HepG2 (cell line): ENCODE results near the gene KLF13. TPM values are rescaled to one million over a fixed set of nuclear protein-coding genes. Genes with fewer than 3 reads are reported as not detected.

Source experiments
- DMAP1 ChIP-seq: IDR thresholded peaks from 2 replicates; pipeline ENCODE4 v1.6.1; 2016
- NFRKB ChIP-seq: fragments of 450-650 bp; IDR thresholded peaks from 2 replicates; pipeline ENCODE4 v1.6.1; 2017
- PITX1 ChIP-seq: sonication (generic); formaldehyde crosslinking; IDR thresholded peaks from 2 replicates; pipeline ENCODE4 v1.5.1; 2020; ENCODE audit warnings: mild to moderate bottlenecking, missing genetic modification reagents
- PRMT3 ChIP-seq: sonication (generic); formaldehyde crosslinking; IDR thresholded peaks from 2 replicates; pipeline ENCODE4 v1.8.1; 2022; ENCODE audit warnings: low read depth, mild to moderate bottlenecking, moderate library complexity, missing genetic modification reagents, borderline replicate concordance
- SPEN ChIP-seq: sonication (generic); formaldehyde crosslinking; IDR thresholded peaks from 2 replicates; pipeline ENCODE4 v1.5.1; 2020; ENCODE audit warnings: low read depth, mild to moderate bottlenecking, missing genetic modification reagents
- STAG1 ChIP-seq: sonication (generic); formaldehyde crosslinking; IDR thresholded peaks from 2 replicates; pipeline ENCODE4 v1.4.0; 2020; ENCODE audit warnings: missing genetic modification reagents
- TARDBP ChIP-seq: sonication (generic); formaldehyde crosslinking; IDR thresholded peaks from 2 replicates; pipeline ENCODE4 v1.8.0; 2022; ENCODE audit warnings: mild to moderate bottlenecking, missing genetic modification reagents
- TCF7 ChIP-seq: sonication (generic); IDR thresholded peaks from 2 replicates; pipeline ENCODE4 v1.6.1; 2016; ENCODE audit warnings: antibody characterized with exemption, low read depth
- ZKSCAN1 ChIP-seq: fragments of 150-350 bp; IDR thresholded peaks from 2 replicates; pipeline ENCODE4 v1.6.1; 2014; ENCODE audit warnings: low read length
- ZKSCAN8 ChIP-seq: IDR thresholded peaks from 2 replicates; pipeline ENCODE4 v1.6.1; 2016; ENCODE audit warnings: borderline replicate concordance, missing genetic modification reagents, missing compliant biosample characterization
- ZNF331 ChIP-seq: sonication (generic); formaldehyde crosslinking; IDR thresholded peaks from 2 replicates; pipeline ENCODE4 v1.4.0; 2020; ENCODE audit warnings: missing genetic modification reagents
- ZNF850 ChIP-seq: sonication (generic); formaldehyde crosslinking; conservative IDR thresholded peaks from 2 replicates; pipeline ENCODE4 v1.9.0; 2021; ENCODE audit warnings: mild to moderate bottlenecking, missing genetic modification reagents
- polyA plus RNA-seq, 8 experiments: library from polyadenylated mRNA; depleted of rRNA in 3 of 8; stranded (reverse) in 7 of 8; unstranded in 1 of 8; fragments of >200 nt; fragmentation: Illumina TruSeq in 4 of 8; extraction: Trizol in 4 of 8; gene quantifications; 2 replicates each; pipeline versions ENCODE4 v1.2.1 to v1.2.3, GENCODE V29; 2011 to 2016; ENCODE audit warnings: low read depth in 4 of 8, missing spikeins in 1 of 8, mixed read lengths in 1 of 8; ENCODE audit not compliant: insufficient read depth in 1 of 8
- total RNA-seq, 5 experiments: library from RNA; depleted of rRNA; stranded (reverse); fragments of >200 nt; fragmentation: Illumina TruSeq; extraction: Trizol; gene quantifications; 2 replicates each; pipeline ENCODE4 v1.2.3, GENCODE V29; 2016; ENCODE audit warnings: low read depth in 1 of 5
- TF ChIP-seq, protein P1 (sequence below), 2 experiments: fragments of 450-650 bp in 1 of 2; sonication (generic) in 1 of 2; formaldehyde crosslinking in 1 of 2; IDR thresholded peaks; 2 replicates each; pipeline versions ENCODE4 v1.6.1 to v1.8.0; 2016 to 2022; ENCODE audit warnings: antibody characterized with exemption in 1 of 2, mild to moderate bottlenecking in 1 of 2, missing genetic modification reagents in 1 of 2
- TF ChIP-seq, protein P2 (sequence below), 2 experiments: sonication (generic) in 1 of 2; formaldehyde crosslinking in 1 of 2; IDR thresholded peaks; 2 replicates each; pipeline versions ENCODE4 v1.4.0 to v1.6.1; 2018 to 2020; ENCODE audit warnings: missing genetic modification reagents in 2 of 2, borderline replicate concordance in 1 of 2, low read depth in 1 of 2, mild to moderate bottlenecking in 1 of 2, missing biosample characterization in 1 of 2
- TF ChIP-seq, protein P3 (sequence below): sonication (generic); formaldehyde crosslinking; IDR thresholded peaks from 2 replicates; pipeline ENCODE4 v1.5.0; 2020; ENCODE audit warnings: missing genetic modification reagents, mild to moderate bottlenecking, borderline replicate concordance

The KLF13 gene
- total and polyA plus RNA-seq, 2 of the 13 experiments (the other 11 are each of a cell fraction or from before 2014, with no cell fraction given), result 16.8 to 25.1 TPM

DNA sequence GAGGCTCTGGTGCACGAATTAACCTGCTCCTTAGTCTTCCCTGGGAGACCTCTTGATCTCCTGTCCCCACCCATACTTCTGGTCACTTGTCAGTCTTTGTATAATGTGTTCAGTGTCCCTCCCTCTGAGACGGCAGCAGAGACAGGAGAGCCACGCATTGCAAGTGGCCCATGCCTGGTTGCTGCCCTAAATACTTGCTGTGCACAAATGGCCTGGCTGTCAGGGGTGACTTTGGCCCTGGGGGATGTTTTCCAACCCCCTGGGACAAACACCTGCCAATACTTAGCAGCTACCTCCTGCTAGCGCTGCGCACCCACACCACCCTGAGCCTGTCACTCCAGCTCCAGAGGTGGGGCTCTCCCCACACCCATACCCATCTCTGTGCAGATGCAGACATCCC, 17.2 kb downstream of the KLF13 start (continued):
- TF ChIP-seq, protein P1, sequence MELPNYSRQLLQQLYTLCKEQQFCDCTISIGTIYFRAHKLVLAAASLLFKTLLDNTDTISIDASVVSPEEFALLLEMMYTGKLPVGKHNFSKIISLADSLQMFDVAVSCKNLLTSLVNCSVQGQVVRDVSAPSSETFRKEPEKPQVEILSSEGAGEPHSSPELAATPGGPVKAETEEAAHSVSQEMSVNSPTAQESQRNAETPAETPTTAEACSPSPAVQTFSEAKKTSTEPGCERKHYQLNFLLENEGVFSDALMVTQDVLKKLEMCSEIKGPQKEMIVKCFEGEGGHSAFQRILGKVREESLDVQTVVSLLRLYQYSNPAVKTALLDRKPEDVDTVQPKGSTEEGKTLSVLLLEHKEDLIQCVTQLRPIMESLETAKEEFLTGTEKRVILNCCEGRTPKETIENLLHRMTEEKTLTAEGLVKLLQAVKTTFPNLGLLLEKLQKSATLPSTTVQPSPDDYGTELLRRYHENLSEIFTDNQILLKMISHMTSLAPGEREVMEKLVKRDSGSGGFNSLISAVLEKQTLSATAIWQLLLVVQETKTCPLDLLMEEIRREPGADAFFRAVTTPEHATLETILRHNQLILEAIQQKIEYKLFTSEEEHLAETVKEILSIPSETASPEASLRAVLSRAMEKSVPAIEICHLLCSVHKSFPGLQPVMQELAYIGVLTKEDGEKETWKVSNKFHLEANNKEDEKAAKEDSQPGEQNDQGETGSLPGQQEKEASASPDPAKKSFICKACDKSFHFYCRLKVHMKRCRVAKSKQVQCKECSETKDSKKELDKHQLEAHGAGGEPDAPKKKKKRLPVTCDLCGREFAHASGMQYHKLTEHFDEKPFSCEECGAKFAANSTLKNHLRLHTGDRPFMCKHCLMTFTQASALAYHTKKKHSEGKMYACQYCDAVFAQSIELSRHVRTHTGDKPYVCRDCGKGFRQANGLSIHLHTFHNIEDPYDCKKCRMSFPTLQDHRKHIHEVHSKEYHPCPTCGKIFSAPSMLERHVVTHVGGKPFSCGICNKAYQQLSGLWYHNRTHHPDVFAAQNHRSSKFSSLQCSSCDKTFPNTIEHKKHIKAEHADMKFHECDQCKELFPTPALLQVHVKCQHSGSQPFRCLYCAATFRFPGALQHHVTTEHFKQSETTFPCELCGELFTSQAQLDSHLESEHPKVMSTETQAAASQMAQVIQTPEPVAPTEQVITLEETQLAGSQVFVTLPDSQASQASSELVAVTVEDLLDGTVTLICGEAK (IDR thresholded peaks at IDR 0.05), result no peak
- TF ChIP-seq, protein P1 (CRISPR knock-in tag; IDR thresholded peaks at IDR 0.05), result no peak
- no peak for TF ChIP-seq TCF7
- no peak for TF ChIP-seq NFRKB
- no peak for TF ChIP-seq PITX1 (CRISPR knock-in tag)
- TF ChIP-seq SPEN, result no peak
- TF ChIP-seq DMAP1, result no peak
- TF ChIP-seq ZKSCAN1, result no peak
- no peak for TF ChIP-seq PRMT3
- TF ChIP-seq ZNF331, result no peak
- TF ChIP-seq, protein P2, sequence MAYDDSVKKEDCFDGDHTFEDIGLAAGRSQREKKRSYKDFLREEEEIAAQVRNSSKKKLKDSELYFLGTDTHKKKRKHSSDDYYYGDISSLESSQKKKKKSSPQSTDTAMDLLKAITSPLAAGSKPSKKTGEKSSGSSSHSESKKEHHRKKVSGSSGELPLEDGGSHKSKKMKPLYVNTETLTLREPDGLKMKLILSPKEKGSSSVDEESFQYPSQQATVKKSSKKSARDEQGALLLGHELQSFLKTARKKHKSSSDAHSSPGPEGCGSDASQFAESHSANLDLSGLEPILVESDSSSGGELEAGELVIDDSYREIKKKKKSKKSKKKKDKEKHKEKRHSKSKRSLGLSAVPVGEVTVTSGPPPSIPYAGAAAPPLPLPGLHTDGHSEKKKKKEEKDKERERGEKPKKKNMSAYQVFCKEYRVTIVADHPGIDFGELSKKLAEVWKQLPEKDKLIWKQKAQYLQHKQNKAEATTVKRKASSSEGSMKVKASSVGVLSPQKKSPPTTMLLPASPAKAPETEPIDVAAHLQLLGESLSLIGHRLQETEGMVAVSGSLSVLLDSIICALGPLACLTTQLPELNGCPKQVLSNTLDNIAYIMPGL (CRISPR knock-in tag; IDR thresholded peaks at IDR 0.05; ENCODE audit: borderline replicate concordance in 1 of 2, low read depth in 1 of 2), result no peak
- no peak for TF ChIP-seq ZNF850 (CRISPR knock-in tag)
- TF ChIP-seq STAG1 (CRISPR knock-in tag), result no peak
- no peak for TF ChIP-seq TARDBP (CRISPR knock-in tag)
- TF ChIP-seq ZKSCAN8 (CRISPR knock-in tag), result no peak
- TF ChIP-seq, protein P3, sequence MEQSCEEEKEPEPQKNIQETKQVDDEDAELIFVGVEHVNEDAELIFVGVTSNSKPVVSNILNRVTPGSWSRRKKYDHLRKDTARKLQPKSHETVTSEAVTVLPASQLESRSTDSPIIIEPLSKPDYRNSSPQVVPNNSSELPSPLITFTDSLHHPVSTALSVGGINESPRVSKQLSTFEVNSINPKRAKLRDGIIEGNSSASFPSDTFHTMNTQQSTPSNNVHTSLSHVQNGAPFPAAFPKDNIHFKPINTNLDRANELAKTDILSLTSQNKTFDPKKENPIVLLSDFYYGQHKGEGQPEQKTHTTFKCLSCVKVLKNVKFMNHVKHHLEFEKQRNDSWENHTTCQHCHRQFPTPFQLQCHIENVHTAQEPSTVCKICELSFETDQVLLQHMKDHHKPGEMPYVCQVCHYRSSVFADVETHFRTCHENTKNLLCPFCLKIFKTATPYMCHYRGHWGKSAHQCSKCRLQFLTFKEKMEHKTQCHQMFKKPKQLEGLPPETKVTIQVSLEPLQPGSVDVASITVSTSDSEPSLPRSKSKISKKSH (CRISPR knock-in tag), result no peak
